AG10803 (cell line): Measurements from ENCODE around the gene TMEM238.

Experiments
- DNase-seq: peaks from one replicate; pipeline ENCODE4 v3.0.0; 2010; ENCODE audit warnings: low read depth
- H3K4me3 ChIP-seq: 2 replicates; pipeline ENCODE4 v1.5.1; 2011; ENCODE audit warnings: mild to moderate bottlenecking, low read length, control low read depth
- CTCF ChIP-seq: conservative IDR thresholded peaks from 2 replicates; pipeline ENCODE4 v1.5.1; 2011; ENCODE audit warnings: mild to moderate bottlenecking, low read length, control low read depth, inconsistent platforms

Gene TMEM238

GRCh38 chr19:55362174-55362989, 21.7 kb downstream of the TMEM238 start:
- no peak for DNase-seq
- H3K4me3 ChIP-seq: no peak overlapping the region
- no peak for TF ChIP-seq CTCF

- TF ChIP-seq CTCF: no peak
- no peak overlapping the region for H3K4me3 ChIP-seq
- no peak for DNase-seq
Measured at GRCh38 chr19:55360902-55361301, 23.2 kb downstream of the TMEM238 start.

- no peak for DNase-seq
- no peak overlapping the region for H3K4me3 ChIP-seq
- TF ChIP-seq CTCF: no peak
Measured at GRCh38 chr19:55358943-55359908, 24.9 kb downstream of the TMEM238 start.

GRCh38 chr19:55358493-55358892, 25.6 kb downstream of the TMEM238 start:
- no peak for DNase-seq
- H3K4me3 ChIP-seq: no peak overlapping the region
- no peak for TF ChIP-seq CTCF

GRCh38 chr19:55355213-55355821, 28.8 kb downstream of the TMEM238 start:
- TF ChIP-seq CTCF: no peak
- no peak overlapping the region for H3K4me3 ChIP-seq
- DNase-seq: no peak

- H3K4me3 ChIP-seq: peak within 1 kb of the TSS; percentile 55
Measured at GRCh38 chr19:55354698-55355212, 29.3 kb downstream of the TMEM238 start, which contains the start of gene COX6B2. TSS of gene COX6B2 (minus strand) at chr19:55354719. CDS start at chr19:55354521, 198 bp downstream.

More at GRCh38 chr19:55354698-55355212, 29.3 kb downstream of the TMEM238 start, which contains the start of gene COX6B2:
- no peak for TF ChIP-seq CTCF
- DNase-seq: no peak
